CD4-positive, alpha-beta T cell (primary cell): ENCODE measurements around the gene TRRAP. TPM values are rescaled to one million over a fixed set of nuclear protein-coding genes. Genes with fewer than 3 reads are reported as not detected.

Experiments
- ATAC-seq: fragments of 200-7000 bp; cut with Tn5 transposase; one replicate; pipeline ENCODE4 v1.10.0; 2022; ENCODE audit warnings: mild to moderate bottlenecking; ENCODE audit not compliant: poor library complexity
- CTCF ChIA-PET: fragments of 350-600 bp; sonication (Branson Sonifier 250); formaldehyde crosslinking; loops from one replicate; lab custom pipeline; 2021; ENCODE audit warnings: antibody characterized with exemption, inconsistent platforms; lab: Charles Lee
- POLR2A ChIA-PET: fragments of 350-600 bp; sonication (Branson Sonifier 250); formaldehyde crosslinking; loops from one replicate; lab custom pipeline; 2021; ENCODE audit warnings: antibody characterized with exemption, inconsistent platforms; lab: Charles Lee
- DNase-seq, 14 experiments: peaks; one replicate each; pipeline ENCODE4 v3.0.0-alpha.2; 2013 to 2020; ENCODE audit warnings: mixed read lengths in 2 of 14
- H3K27ac ChIP-seq, 2 donors: one replicate each; pipeline versions ENCODE4 v1.5.1 to v1.7.0; 2013; ENCODE audit warnings: low read length in 2 of 2, low read depth in 1 of 2, mild to moderate bottlenecking in 1 of 2
- H3K27me3 ChIP-seq, 2 experiments: 1 replicate in 1 of 2; 2 replicates in 1 of 2; pipeline versions ENCODE4 v1.6.1 to v1.7.0; 2013; ENCODE audit warnings: low read length in 2 of 2, control low read depth in 1 of 2, mild to moderate bottlenecking in 1 of 2, moderate library complexity in 1 of 2; ENCODE audit not compliant: insufficient read depth in 2 of 2, control insufficient read depth in 1 of 2
- H3K36me3 ChIP-seq: one replicate; pipeline ENCODE4 v1.6.1; 2013; ENCODE audit warnings: low read length, control low read depth; ENCODE audit not compliant: insufficient read depth
- H3K4me1 ChIP-seq: one replicate; pipeline ENCODE4 v1.6.1; 2013; ENCODE audit warnings: low read length, control low read depth; ENCODE audit not compliant: insufficient read depth
- H3K4me3 ChIP-seq: one replicate; pipeline ENCODE4 v1.5.1; 2013; ENCODE audit warnings: mild to moderate bottlenecking, low read length, moderate library complexity
- H3K9me3 ChIP-seq, 2 experiments: 1 replicate in 1 of 2; 2 replicates in 1 of 2; pipeline versions ENCODE4 v1.6.1 to v1.7.0; 2013; ENCODE audit warnings: low read length in 2 of 2, mild to moderate bottlenecking in 2 of 2, control low read depth in 1 of 2, moderate library complexity in 1 of 2; ENCODE audit not compliant: control insufficient read depth in 1 of 2, insufficient read depth in 1 of 2
- H3K27ac Mint-ChIP-seq: one replicate; pipeline ENCODE4 v1.8.0; 2020; ENCODE audit warnings: mixed read lengths
- H3K27me3 Mint-ChIP-seq: one replicate; pipeline ENCODE4 v1.8.0; 2021; ENCODE audit warnings: mixed read lengths
- H3K36me3 Mint-ChIP-seq: one replicate; pipeline ENCODE4 v1.8.0; 2021; ENCODE audit warnings: low read depth, mixed read lengths
- H3K4me1 Mint-ChIP-seq: one replicate; pipeline ENCODE4 v1.8.0; 2021; ENCODE audit warnings: low read depth, mixed read lengths
- H3K4me3 Mint-ChIP-seq: one replicate; pipeline ENCODE4 v1.8.0; 2020; ENCODE audit warnings: mild to moderate bottlenecking, mixed read lengths
- H3K9me3 Mint-ChIP-seq: one replicate; pipeline ENCODE4 v1.8.0; 2020; ENCODE audit warnings: mixed read lengths
- CTCF ChIP-seq: fragments of 200-600 bp; IDR thresholded peaks from one replicate; pipeline ENCODE4 v1.8.0; 2022; ENCODE audit warnings: antibody characterized with exemption, mild to moderate bottlenecking
- intact Hi-C, 2 experiments: fragments of 100-400 bp; cut with DNase I in 1 of 2; cut with micrococcal nuclease in 1 of 2; formaldehyde crosslinking; loops; one replicate each; pipeline versions ENCODE4 v1.15.1 to v1.9.0; 2023 to 2025; cut with DNase I, micrococcal nuclease
- total RNA-seq, 174 experiments: library from RNA in 2 of 174; stranded (reverse) in 2 of 174; gene quantifications; one replicate each; pipeline ENCODE4 v1.2.3 and lab custom pipeline; 2021 to 2026

Gene TRRAP
- total RNA-seq, 2 experiments from 2014 or later: 47.9 to 48.3 TPM

GRCh38 chr7:98852826-98853225 lies 25.5 kb upstream of the TRRAP start:
- Histone ChIP-seq H3K4me1 (no peaks in the 10 kb centered on the region), H3K4me3 (no peak overlapping the region), H3K9me3 (peaks cover 0 to 8% of the 10 kb centered on the region in 2 experiments), H3K27me3 (no peaks in the 10 kb centered on the region), H3K27ac (no peak overlapping the region), H3K36me3 (no peaks in the 10 kb centered on the region)
- CTCF ChIA-PET: no interaction called here
- intact Hi-C loops: no loop called here
- DNase-seq (no peak), ATAC-seq (no peak)
- Mint-ChIP-seq H3K4me3 (no peak overlapping the region), H3K9me3 (no peaks in the 10 kb centered on the region), H3K27ac (no peak overlapping the region), H3K4me1 (no peaks in the 10 kb centered on the region), H3K27me3 (peaks cover 7% of the 10 kb centered on the region), H3K36me3 (no peaks in the 10 kb centered on the region)
- no peak for TF ChIP-seq CTCF
- POLR2A ChIA-PET: no interaction called here

- no peak overlapping the region for H3K4me3 ChIP-seq
- ATAC-seq (no peak), DNase-seq (no peak)
- H3K27ac Mint-ChIP-seq: no peak overlapping the region
- CTCF ChIA-PET: no interaction called here
- H3K9me3 ChIP-seq: no peaks in the 10 kb centered on the region
- peaks cover 15% of the 10 kb centered on the region for H3K27me3 Mint-ChIP-seq
- TF ChIP-seq CTCF: no peak
- H3K4me1 ChIP-seq: no peaks in the 10 kb centered on the region
- H3K9me3 Mint-ChIP-seq: no peaks in the 10 kb centered on the region
- H3K27ac ChIP-seq: no peak overlapping the region
- H3K4me3 Mint-ChIP-seq: no peak overlapping the region
- no peaks in the 10 kb centered on the region for H3K36me3 ChIP-seq
- H3K4me1 Mint-ChIP-seq: no peaks in the 10 kb centered on the region
- intact Hi-C loops: no loop called here
- POLR2A ChIA-PET: no interaction called here
- H3K27me3 ChIP-seq: peaks cover 0 to 2% of the 10 kb centered on the region in 2 experiments
- no peaks in the 10 kb centered on the region for H3K36me3 Mint-ChIP-seq
Measured at GRCh38 chr7:98855610-98856422, 22.5 kb upstream of the TRRAP start.

- Histone ChIP-seq H3K4me3 (no peak overlapping the region), H3K27ac (no peak overlapping the region), H3K27me3 (peaks cover 0 to 2% of the 10 kb centered on the region in 2 experiments), H3K36me3 (no peaks in the 10 kb centered on the region), H3K4me1 (no peaks in the 10 kb centered on the region), H3K9me3 (no peaks in the 10 kb centered on the region)
- no peaks in the 10 kb centered on the region for H3K9me3 Mint-ChIP-seq
- ChIA-PET POLR2A (no interaction called here), CTCF (no interaction called here)
- H3K4me1 Mint-ChIP-seq: no peaks in the 10 kb centered on the region
- intact Hi-C loops: no loop called here
- ATAC-seq (no peak), DNase-seq (no peak)
- no peak overlapping the region for H3K4me3 Mint-ChIP-seq
- no peak for TF ChIP-seq CTCF
- peaks cover 16% of the 10 kb centered on the region for H3K27me3 Mint-ChIP-seq
- H3K27ac Mint-ChIP-seq: no peak overlapping the region
- no peaks in the 10 kb centered on the region for H3K36me3 Mint-ChIP-seq
Measured at GRCh38 chr7:98860071-98860470, 18.3 kb upstream of the TRRAP start.
